ENCODE data around the gene RBM15B. TPM values are rescaled to one million over a fixed set of nuclear protein-coding genes. Genes with fewer than 3 reads are reported as not detected.

RBM15B gene
- total and polyA plus RNA-seq, 7 donors: 9.6 to 29.5 (median 19.5) TPM

- DNase-seq: no peak
- TF ChIP-seq, protein P1, sequence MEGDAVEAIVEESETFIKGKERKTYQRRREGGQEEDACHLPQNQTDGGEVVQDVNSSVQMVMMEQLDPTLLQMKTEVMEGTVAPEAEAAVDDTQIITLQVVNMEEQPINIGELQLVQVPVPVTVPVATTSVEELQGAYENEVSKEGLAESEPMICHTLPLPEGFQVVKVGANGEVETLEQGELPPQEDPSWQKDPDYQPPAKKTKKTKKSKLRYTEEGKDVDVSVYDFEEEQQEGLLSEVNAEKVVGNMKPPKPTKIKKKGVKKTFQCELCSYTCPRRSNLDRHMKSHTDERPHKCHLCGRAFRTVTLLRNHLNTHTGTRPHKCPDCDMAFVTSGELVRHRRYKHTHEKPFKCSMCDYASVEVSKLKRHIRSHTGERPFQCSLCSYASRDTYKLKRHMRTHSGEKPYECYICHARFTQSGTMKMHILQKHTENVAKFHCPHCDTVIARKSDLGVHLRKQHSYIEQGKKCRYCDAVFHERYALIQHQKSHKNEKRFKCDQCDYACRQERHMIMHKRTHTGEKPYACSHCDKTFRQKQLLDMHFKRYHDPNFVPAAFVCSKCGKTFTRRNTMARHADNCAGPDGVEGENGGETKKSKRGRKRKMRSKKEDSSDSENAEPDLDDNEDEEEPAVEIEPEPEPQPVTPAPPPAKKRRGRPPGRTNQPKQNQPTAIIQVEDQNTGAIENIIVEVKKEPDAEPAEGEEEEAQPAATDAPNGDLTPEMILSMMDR (IDR thresholded peaks at IDR 0.05): no peak
- TF ChIP-seq POLR2A (IDR thresholded peaks at IDR 0.05): no peak
- TF ChIP-seq EP300 (IDR thresholded peaks at IDR 0.05): no peak
- no peak for TF ChIP-seq POLR2AphosphoS5 (IDR thresholded peaks at IDR 0.05)
- WGBS, 2 donors: 85 to 90% methylated on average over 5 of the region's 5 CpGs
- Histone ChIP-seq H3K4me3 (no peak overlapping the region), H3K27ac (no peak overlapping the region), H3K4me1 (peaks cover 0 to 63% (median 48%) of the 10 kb centered on the region in 4 donors), H3K27me3 (no peaks in the 10 kb centered on the region), H3K36me3 (peaks cover 25 to 66% (median 46%) of the 10 kb centered on the region in 4 donors), H3K9me3 (no peaks in the 10 kb centered on the region)
- intact Hi-C loops (cut with DNase I): loop anchor here (10.0 kb wide), 2 partner anchors 570 to 1040 kb away; partner anchors contain the start of genes CYB561D2, NPRL2, PCBP4 and TMEM115
Measured at GRCh38 chr3:51394541-51394940, 3.5 kb downstream of the RBM15B start.

DNA sequence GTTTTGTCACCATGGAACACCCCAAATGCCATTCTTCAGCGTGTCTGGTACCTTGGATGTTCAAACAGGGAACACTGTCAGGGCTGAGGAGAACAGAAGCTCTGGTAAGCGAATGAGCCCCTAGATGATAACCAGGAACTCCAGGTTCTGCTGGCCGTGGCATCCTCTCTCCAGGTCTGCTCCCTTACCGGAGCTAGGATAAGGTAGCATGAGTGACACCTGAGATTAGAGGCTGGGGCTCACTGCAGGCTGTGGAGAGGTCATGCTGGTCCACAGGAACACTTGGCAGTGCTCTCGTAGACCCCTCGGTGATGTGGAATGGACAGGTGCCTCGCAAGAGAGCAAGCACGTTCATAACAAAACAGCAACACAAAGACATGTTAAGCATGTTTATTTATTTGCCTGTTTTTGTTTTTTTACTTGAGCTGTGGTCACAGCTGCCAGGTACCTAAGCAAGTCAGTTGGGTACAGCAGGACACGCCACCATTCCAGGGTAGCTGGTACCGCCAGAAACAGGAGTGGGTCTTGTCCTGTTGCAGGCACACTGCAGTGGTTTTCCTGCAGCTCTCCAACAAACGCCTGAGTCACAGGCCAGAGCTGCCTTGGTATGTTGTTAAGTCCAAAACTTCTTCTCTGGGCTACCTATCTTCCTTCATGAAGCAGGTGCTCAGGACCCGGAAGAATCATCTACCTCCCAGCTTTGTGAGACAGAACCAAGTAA, 4.6 kb downstream of the RBM15B start:
- WGBS, 2 donors: 79 to 83% methylated on average over 12 of the region's 12 CpGs
- TF ChIP-seq POLR2A (IDR thresholded peaks at IDR 0.05): no peak
- TF ChIP-seq EP300 (IDR thresholded peaks at IDR 0.05): no peak
- TF ChIP-seq POLR2AphosphoS5 (IDR thresholded peaks at IDR 0.05): no peak
- TF ChIP-seq, protein P1 (IDR thresholded peaks at IDR 0.05): no peak
- no peak overlapping the region for H3K27ac ChIP-seq
- H3K9me3 ChIP-seq: no peaks in the 10 kb centered on the region
- peaks cover 0 to 56% (median 41%) of the 10 kb centered on the region in 4 donors for H3K4me1 ChIP-seq
- DNase-seq: no peak
- peaks cover 25 to 77% (median 47%) of the 10 kb centered on the region in 4 donors for H3K36me3 ChIP-seq
- intact Hi-C loops (cut with DNase I): loop anchor here (10.0 kb wide), 2 partner anchors 569 to 1041 kb away; partner anchors contain the start of genes CYB561D2, NPRL2, PCBP4 and TMEM115
- H3K4me3 ChIP-seq: no peak overlapping the region
- H3K27me3 ChIP-seq: no peaks in the 10 kb centered on the region

GRCh38 chr3:51396401-51396800, 5.3 kb downstream of the RBM15B start:
- Histone ChIP-seq H3K27ac (no peak overlapping the region), H3K4me3 (no peak overlapping the region), H3K9me3 (no peaks in the 10 kb centered on the region), H3K4me1 (peaks cover 0 to 54% (median 39%) of the 10 kb centered on the region in 4 donors), H3K27me3 (no peaks in the 10 kb centered on the region), H3K36me3 (peaks cover 28 to 82% (median 47%) of the 10 kb centered on the region in 4 donors)
- WGBS, 2 donors: 91 to 95% methylated on average over 1 of the region's 1 CpG
- DNase-seq: no peak
- TF ChIP-seq, protein P1 (IDR thresholded peaks at IDR 0.05): no peak
- TF ChIP-seq EP300 (IDR thresholded peaks at IDR 0.05): no peak
- TF ChIP-seq POLR2A (IDR thresholded peaks at IDR 0.05): no peak
- TF ChIP-seq POLR2AphosphoS5 (IDR thresholded peaks at IDR 0.05): no peak
- intact Hi-C loops (cut with DNase I): loop anchor here (10.0 kb wide), 2 partner anchors 568 to 1042 kb away; partner anchors contain the start of genes CYB561D2, NPRL2, PCBP4 and TMEM115

DNA sequence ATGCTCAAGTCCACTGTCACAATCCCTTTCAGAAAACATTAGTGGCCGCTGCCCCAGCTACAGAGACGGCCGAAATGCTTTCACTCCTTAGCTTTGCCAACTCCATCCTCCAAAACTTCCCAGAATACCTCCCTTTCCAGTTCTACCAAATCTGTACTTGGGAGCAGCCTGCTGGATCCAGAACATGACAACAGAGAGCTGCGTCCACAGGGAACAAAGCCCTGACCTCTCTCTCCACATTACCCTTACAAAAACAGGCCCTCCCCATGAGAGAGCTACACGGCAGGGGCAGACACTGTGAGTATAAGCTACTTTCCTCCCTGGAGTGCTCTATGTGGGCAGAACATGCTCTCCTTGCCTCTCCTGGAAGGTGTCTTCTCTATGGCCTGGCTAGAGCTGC, 6.3 kb downstream of the RBM15B start:
- TF ChIP-seq POLR2AphosphoS5 (IDR thresholded peaks at IDR 0.05) (no peak), EP300 (IDR thresholded peaks at IDR 0.05) (no peak), POLR2A (IDR thresholded peaks at IDR 0.05) (no peak)
- TF ChIP-seq, protein P1 (IDR thresholded peaks at IDR 0.05): no peak
- no peaks in the 10 kb centered on the region for H3K27me3 ChIP-seq
- H3K4me1 ChIP-seq: peaks cover 0 to 47% (median 32%) of the 10 kb centered on the region in 4 donors
- peak overlapping the region in 1 of 4 donors; percentile 33 for H3K27ac ChIP-seq
- no peak for DNase-seq
- H3K9me3 ChIP-seq: no peaks in the 10 kb centered on the region
- intact Hi-C loops (cut with DNase I): loop anchor here (10.0 kb wide), 2 partner anchors 567 to 1043 kb away; partner anchors contain the start of genes CYB561D2, NPRL2, PCBP4 and TMEM115
- H3K4me3 ChIP-seq: no peak overlapping the region
- H3K36me3 ChIP-seq: peaks cover 31 to 85% (median 51%) of the 10 kb centered on the region in 4 donors
- WGBS, 2 donors: 78 to 81% methylated on average over 5 of the region's 5 CpGs
